ENCODE measurements around the gene LPAR1. TPM values are rescaled to one million over a fixed set of nuclear protein-coding genes. Genes with fewer than 3 reads are reported as not detected.
A peak's percentile ranks its signal among the peaks of the same experiment; 100 is the strongest.

The LPAR1 gene
- total RNA-seq, 1 donor from 2014 or later, result 11.5 TPM

DNA sequence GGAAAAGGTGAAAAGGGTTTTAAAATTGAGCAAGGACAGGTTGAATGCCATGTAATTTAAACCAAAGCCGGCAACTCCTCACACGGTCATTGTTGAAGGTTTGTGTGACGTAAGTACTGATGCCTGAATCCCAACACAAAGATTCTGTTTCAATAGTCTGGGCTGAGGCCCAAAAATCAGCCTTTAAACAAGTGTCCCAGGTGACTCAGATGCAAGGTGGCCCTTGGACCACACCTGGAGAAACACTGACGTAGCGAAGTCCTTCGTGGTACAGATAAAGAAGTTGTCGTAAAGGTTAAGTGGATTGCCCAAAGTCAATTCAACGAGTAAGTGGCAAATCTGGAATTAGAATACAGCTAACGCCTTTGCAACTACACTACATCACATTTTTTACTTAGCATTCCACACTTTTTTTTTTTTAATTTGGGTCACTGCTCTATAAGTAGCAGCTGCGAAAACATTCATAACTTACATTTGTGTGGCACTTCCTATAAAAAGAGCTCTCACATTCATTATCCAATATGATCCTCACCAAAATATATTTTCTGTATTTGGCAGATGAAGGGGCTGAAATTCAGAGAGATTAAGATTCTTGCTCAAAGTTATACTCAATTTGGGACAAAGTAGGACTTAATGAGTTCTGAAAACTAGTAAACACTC lies 111.3 kb downstream of the LPAR1 start:
- Mint-ChIP-seq H3K4me3 (ENCODE audit: unreplicated experiment) (no peak overlapping the region), H3K27me3 (ENCODE audit: low read depth, unreplicated experiment) (no peaks in the 10 kb centered on the region), H3K27ac (ENCODE audit: unreplicated experiment) (no peak overlapping the region), H3K36me3 (ENCODE audit: low read depth, unreplicated experiment) (peaks cover 4% of the 10 kb centered on the region), H3K9me3 (ENCODE audit: unreplicated experiment) (no peaks in the 10 kb centered on the region), H3K4me1 (ENCODE audit: low read depth, unreplicated experiment) (peaks cover 7% of the 10 kb centered on the region)
- H4K20me1 ChIP-seq (ENCODE audit: insufficient read depth, low read length), result no peaks in the 10 kb centered on the region
- DNase-seq (ENCODE audit: low read depth) (no peak), FAIRE-seq (no peak)
- TF ChIP-seq, protein P1, sequence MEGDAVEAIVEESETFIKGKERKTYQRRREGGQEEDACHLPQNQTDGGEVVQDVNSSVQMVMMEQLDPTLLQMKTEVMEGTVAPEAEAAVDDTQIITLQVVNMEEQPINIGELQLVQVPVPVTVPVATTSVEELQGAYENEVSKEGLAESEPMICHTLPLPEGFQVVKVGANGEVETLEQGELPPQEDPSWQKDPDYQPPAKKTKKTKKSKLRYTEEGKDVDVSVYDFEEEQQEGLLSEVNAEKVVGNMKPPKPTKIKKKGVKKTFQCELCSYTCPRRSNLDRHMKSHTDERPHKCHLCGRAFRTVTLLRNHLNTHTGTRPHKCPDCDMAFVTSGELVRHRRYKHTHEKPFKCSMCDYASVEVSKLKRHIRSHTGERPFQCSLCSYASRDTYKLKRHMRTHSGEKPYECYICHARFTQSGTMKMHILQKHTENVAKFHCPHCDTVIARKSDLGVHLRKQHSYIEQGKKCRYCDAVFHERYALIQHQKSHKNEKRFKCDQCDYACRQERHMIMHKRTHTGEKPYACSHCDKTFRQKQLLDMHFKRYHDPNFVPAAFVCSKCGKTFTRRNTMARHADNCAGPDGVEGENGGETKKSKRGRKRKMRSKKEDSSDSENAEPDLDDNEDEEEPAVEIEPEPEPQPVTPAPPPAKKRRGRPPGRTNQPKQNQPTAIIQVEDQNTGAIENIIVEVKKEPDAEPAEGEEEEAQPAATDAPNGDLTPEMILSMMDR (IDR thresholded peaks at IDR 0.05; ENCODE audit: insufficient read depth, low read depth, low read length), result no peak
- no peak for TF ChIP-seq EZH2 (IDR thresholded peaks at IDR 0.05; ENCODE audit: insufficient read depth, low read length)
- H3K27ac ChIP-seq (ENCODE audit: low read depth, low read length), result no peak overlapping the region
- H3K79me2 ChIP-seq (ENCODE audit: insufficient read depth, low read length), result no peaks in the 10 kb centered on the region
- no peaks in the 10 kb centered on the region for H3K36me3 ChIP-seq (ENCODE audit: insufficient read depth, low read length)
- H3K4me1 ChIP-seq (ENCODE audit: insufficient read depth, low read length), result peaks cover 1% of the 10 kb centered on the region
- no peaks in the 10 kb centered on the region for H3K9me3 ChIP-seq (ENCODE audit: insufficient read depth, low read depth, low read length)
- H3K9ac ChIP-seq (ENCODE audit: low read length), result no peak overlapping the region
- H3K4me3 ChIP-seq (ENCODE audit: insufficient read depth, low read depth, low read length), result no peak overlapping the region
- no peaks in the 10 kb centered on the region for H3K27me3 ChIP-seq (ENCODE audit: insufficient read depth, low read length)
- H2AFZ ChIP-seq (ENCODE audit: low read depth, low read length), result no peak overlapping the region
- no peak overlapping the region for H3K4me2 ChIP-seq (ENCODE audit: low read length)

DNA sequence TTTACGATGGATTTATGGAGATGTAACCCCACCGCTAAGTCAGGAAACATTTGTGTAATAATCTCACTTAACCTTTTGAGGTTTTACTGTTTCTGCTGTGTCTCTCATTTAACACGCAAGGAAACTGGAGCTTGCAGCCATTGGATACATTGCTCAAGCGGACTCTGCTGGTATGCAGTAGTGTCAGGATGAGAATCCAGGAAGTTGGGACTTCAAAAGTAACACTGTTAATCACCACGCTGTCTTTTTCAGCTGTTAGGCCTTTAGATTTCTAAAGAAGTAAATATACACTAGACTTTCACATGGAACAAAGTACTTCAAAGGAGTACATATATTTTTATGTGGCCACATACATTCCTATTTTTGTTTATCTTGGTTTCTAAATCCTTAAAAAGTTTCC lies 114.7 kb downstream of the LPAR1 start:
- H3K9ac ChIP-seq (ENCODE audit: low read length), result no peak overlapping the region
- Mint-ChIP-seq H3K36me3 (ENCODE audit: low read depth, unreplicated experiment) (no peaks in the 10 kb centered on the region), H3K9me3 (ENCODE audit: unreplicated experiment) (no peaks in the 10 kb centered on the region), H3K4me1 (ENCODE audit: low read depth, unreplicated experiment) (peaks cover 20% of the 10 kb centered on the region), H3K4me3 (ENCODE audit: unreplicated experiment) (no peak overlapping the region), H3K27ac (ENCODE audit: unreplicated experiment) (no peak overlapping the region), H3K27me3 (ENCODE audit: low read depth, unreplicated experiment) (no peaks in the 10 kb centered on the region)
- peaks cover 16% of the 10 kb centered on the region for H3K4me1 ChIP-seq (ENCODE audit: insufficient read depth, low read length)
- H3K27me3 ChIP-seq (ENCODE audit: insufficient read depth, low read length), result no peaks in the 10 kb centered on the region
- H3K9me3 ChIP-seq (ENCODE audit: insufficient read depth, low read depth, low read length), result no peaks in the 10 kb centered on the region
- no peaks in the 10 kb centered on the region for H4K20me1 ChIP-seq (ENCODE audit: insufficient read depth, low read length)
- no peak overlapping the region for H3K4me3 ChIP-seq (ENCODE audit: insufficient read depth, low read depth, low read length)
- H3K79me2 ChIP-seq (ENCODE audit: insufficient read depth, low read length), result peaks cover 3% of the 10 kb centered on the region
- H2AFZ ChIP-seq (ENCODE audit: low read depth, low read length), result no peak overlapping the region
- H3K27ac ChIP-seq (ENCODE audit: low read depth, low read length), result no peak overlapping the region
- no peak for TF ChIP-seq EZH2 (IDR thresholded peaks at IDR 0.05; ENCODE audit: insufficient read depth, low read length)
- TF ChIP-seq, protein P1 (IDR thresholded peaks at IDR 0.05; ENCODE audit: insufficient read depth, low read depth, low read length), result no peak
- no peak overlapping the region for H3K4me2 ChIP-seq (ENCODE audit: low read length)
- no peak for FAIRE-seq
- DNase-seq (ENCODE audit: low read depth), result no peak
- no peaks in the 10 kb centered on the region for H3K36me3 ChIP-seq (ENCODE audit: insufficient read depth, low read length)

DNA sequence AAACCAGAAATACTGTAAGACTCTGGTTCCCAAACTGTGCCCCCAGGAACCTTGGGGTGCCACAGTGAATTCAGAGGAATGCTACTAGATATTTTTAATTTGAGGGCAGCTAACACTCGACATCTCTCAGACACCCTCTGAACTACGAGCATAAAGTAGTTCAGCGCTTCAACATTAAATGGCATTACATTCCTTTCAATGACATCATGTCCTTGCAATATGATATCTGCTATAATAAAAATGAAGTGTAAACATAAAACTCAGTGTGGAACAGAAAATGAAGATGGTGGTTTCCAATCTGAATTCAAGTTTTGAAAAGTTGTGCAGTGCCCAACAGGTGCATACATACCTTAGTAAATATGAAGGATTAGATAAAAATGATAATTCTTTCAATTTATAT lies 116.1 kb downstream of the LPAR1 start:
- no peak overlapping the region for H2AFZ ChIP-seq (ENCODE audit: low read depth, low read length)

More for the DNA sequence above, 116.1 kb downstream of the LPAR1 start:
- no peak overlapping the region for H3K4me3 ChIP-seq (ENCODE audit: insufficient read depth, low read depth, low read length)
- H3K36me3 ChIP-seq (ENCODE audit: insufficient read depth, low read length), result no peaks in the 10 kb centered on the region
- no peak for FAIRE-seq
- Mint-ChIP-seq H3K27ac (ENCODE audit: unreplicated experiment) (no peak overlapping the region), H3K4me3 (ENCODE audit: unreplicated experiment) (no peak overlapping the region), H3K27me3 (ENCODE audit: low read depth, unreplicated experiment) (no peaks in the 10 kb centered on the region), H3K4me1 (ENCODE audit: low read depth, unreplicated experiment) (peaks cover 22% of the 10 kb centered on the region), H3K9me3 (ENCODE audit: unreplicated experiment) (no peaks in the 10 kb centered on the region), H3K36me3 (ENCODE audit: low read depth, unreplicated experiment) (no peaks in the 10 kb centered on the region)
- peak overlapping the region; percentile 15 for H3K9ac ChIP-seq (ENCODE audit: low read length)
- peaks cover 25% of the 10 kb centered on the region for H3K4me1 ChIP-seq (ENCODE audit: insufficient read depth, low read length)
- TF ChIP-seq, protein P1 (IDR thresholded peaks at IDR 0.05; ENCODE audit: insufficient read depth, low read depth, low read length), result no peak
- no peak for TF ChIP-seq EZH2 (IDR thresholded peaks at IDR 0.05; ENCODE audit: insufficient read depth, low read length)
- no peaks in the 10 kb centered on the region for H4K20me1 ChIP-seq (ENCODE audit: insufficient read depth, low read length)
- H3K79me2 ChIP-seq (ENCODE audit: insufficient read depth, low read length), result peaks cover 3% of the 10 kb centered on the region
- no peak overlapping the region for H3K27ac ChIP-seq (ENCODE audit: low read depth, low read length)
- no peak for DNase-seq (ENCODE audit: low read depth)
- H3K4me2 ChIP-seq (ENCODE audit: low read length), result peak overlapping the region; percentile 25
- H3K9me3 ChIP-seq (ENCODE audit: insufficient read depth, low read depth, low read length), result no peaks in the 10 kb centered on the region
- H3K27me3 ChIP-seq (ENCODE audit: insufficient read depth, low read length), result no peaks in the 10 kb centered on the region

All from astrocyte (in vitro differentiated cells and primary cell).